NCI-H774 (cell line): Measurements from ENCODE around the gene JAM2.
"Not testable (repeated sequence)": the region's sequence is repeated elsewhere in the genome, so short reads cannot be mapped to it uniquely, and the experiment has no call there.

Experiments used
- DNase-seq: peaks from one replicate; lab custom pipeline; 2025; lab: John Stamatoyannopoulos, UW

Gene JAM2

DNA sequence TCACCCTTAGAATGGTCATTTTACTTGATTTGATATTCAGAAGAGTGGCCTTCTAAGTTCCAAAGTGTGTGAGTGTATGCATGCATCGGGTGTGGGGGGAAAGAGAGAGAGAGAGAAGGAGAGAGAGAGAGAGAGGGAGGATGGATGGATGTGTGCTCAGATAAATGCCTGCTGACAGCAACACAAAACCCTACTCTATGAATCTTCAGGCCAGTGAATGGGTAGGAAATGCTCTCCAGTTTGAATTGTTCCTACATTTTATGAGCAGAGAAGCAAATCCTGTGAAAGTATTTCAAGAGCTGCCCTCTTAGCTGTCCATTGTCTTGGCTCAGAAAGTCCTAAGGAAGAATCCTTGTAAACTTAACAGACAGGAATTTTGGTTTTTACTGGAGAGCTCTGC, 7.4 kb downstream of the JAM2 start:
- DNase-seq: no peak

DNA sequence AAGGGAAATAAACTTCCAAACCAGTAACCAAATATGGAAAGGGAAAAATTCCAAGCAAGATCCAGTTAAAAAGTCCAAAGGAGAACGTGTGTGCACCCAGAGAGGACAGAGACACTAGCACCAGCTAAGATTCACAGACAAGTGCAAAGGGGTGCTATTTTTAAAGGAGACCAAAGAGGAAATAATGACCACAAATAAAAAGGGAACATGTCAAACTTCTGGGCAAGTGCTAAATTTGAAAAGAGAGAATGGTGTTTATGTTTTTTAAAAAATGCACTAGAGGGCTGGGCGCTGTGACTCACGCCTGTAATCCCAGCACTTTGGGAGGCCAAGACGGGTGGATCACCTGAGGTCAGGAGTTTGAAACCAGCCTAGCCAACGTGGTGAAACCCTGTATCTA, 8.6 kb downstream of the JAM2 start:
- DNase-seq: no peak

- DNase-seq: no peak
These were observed 10.1 kb downstream of the JAM2 start for GRCh38 chr21:25649146-25649545.

- no peak for DNase-seq
These were observed 17.4 kb downstream of the JAM2 start for GRCh38 chr21:25656412-25656811.

GRCh38 chr21:25657140-25657539, 18.1 kb downstream of the JAM2 start:
- DNase-seq: no peak

DNA sequence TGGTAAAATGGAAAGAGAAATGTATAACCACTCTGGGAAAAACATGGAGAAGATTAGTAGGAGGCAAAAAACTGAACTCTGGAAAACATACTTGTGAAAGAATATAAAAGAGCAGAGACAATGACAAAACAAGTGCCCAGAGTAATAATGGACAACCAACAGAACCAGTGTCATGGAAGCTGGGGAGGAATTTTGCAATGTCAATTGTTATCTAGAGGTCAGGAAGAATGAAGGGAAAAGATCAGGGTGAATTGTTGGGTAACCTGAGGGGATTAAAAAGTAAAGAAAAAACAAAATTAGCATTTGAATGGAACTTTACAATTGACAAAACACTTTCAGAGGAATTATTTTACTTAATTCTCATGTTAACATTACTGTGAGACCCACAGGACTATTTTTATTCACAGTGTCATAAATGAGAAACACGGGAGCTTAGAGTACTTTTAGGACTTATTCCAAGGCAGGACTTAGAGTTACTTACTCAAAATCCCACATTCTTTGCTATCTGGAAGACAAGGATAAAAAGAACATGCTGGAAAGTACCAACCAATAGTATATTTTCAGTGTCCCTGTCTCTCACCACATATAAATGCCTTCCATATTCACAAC, 19.5 kb downstream of the JAM2 start:
- no peak for DNase-seq

DNA sequence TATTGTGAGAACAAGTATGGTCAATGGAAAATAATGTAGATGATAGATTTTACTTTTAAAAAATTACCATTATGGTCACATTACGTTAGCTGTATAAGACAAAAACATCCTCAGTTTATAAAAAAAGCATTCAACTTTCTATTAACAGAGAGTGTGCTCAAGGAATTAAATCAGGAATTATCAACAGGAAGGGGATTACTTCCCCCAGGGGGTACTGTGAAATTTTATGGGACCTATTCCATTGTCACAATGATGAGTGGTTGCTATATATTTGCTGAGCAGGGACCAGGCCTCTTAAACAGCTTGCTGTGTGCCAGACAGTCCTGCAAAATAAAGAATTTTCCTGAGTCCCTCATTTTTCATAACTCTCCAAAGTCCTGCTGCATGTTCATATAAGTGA, 21.2 kb downstream of the JAM2 start:
- no peak for DNase-seq

- no peak for DNase-seq
These were observed 25.5 kb downstream of the JAM2 start for GRCh38 chr21:25664491-25664931.

DNA sequence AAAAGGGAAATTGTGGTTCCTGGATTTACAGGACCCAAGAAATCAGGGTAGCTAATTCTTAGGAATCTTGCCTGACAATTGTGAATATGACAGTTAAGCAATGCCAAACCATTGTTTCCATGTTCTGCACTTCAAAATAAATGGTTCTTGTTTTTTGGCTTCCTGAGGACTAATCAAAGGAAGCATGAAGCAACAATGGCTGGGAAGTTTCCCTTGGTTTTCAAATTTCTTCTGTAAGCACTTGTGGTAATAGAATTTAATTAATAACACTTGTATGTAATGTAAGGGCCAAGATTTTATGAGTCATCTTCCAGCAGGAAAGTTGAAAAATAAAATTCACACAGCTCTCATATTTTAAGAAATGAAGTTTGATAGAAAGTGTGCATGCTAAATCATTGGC, 31.7 kb downstream of the JAM2 start:
- no peak for DNase-seq

DNA sequence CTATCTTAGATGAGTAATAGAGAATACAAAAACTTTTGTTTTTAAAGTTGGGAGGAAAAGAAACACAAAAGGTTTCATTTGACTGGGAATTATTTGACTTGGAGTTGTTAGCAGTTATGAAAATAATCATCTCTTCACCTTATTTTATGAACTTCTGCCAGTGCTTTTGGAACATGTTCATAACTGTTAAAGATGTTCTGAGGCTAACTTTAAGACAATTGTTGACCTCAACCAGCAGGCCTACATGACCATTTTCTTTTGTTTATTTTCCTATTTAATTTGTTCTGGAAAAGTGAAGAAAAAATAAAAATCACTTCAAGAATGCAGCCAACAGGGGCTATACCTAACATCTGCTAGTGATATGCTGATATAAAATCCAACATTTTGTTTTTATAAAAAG, 37.4 kb downstream of the JAM2 start:
- no peak for DNase-seq

- no peak for DNase-seq
These were observed 43.3 kb downstream of the JAM2 start for GRCh38 chr21:25682382-25682781.

DNA sequence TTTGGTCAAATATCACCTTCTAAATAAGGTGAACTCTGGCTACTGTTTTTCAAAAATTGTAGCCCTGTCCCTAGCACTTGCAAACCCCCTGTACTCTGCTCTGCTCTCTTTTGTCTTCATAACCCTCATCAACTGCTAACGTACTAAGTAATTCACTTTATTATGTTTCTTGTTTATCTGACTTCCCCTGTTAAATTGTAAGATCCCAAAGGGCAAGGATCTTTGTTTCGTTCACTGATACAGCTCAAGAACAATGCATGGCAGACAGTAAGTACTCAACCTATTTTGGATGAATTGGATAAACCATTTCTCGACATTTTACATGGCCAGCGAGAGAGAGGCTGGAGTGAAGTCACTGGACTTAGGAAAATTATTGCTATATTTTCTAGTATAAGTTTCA, 48.7 kb downstream of the JAM2 start:
- DNase-seq: no peak

GRCh38 chr21:25688275-25689155, 49.5 kb downstream of the JAM2 start:
- no peak for DNase-seq

GRCh38 chr21:25689226-25689625, 50.2 kb downstream of the JAM2 start:
- no peak for DNase-seq

- no peak for DNase-seq
These were observed 52.9 kb downstream of the JAM2 start for GRCh38 chr21:25691976-25692375.

DNA sequence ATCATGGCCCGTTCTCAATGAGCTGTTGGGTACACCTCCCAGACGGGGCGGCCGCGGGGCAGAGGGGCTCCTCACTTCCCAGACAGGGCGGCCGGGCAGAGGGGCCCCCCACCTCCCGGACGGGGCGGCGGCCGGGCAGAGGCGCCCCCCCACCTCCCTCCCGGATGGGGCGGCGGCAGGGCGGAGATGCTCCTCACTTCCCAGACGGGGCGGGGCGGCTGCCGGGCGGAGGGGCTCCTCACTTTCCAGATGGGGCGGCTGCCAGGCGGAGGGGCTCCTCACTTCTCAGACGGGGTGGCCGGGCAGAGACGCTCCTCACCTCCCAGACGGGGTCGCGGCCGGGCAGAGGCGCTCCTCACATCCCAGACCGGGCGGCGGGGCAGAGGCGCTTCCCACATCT, 56.4 kb downstream of the JAM2 start:
- not testable (repeated sequence) for DNase-seq

- no peak for DNase-seq
These were observed 61.7 kb downstream of the JAM2 start for GRCh38 chr21:25700741-25701140.

DNA sequence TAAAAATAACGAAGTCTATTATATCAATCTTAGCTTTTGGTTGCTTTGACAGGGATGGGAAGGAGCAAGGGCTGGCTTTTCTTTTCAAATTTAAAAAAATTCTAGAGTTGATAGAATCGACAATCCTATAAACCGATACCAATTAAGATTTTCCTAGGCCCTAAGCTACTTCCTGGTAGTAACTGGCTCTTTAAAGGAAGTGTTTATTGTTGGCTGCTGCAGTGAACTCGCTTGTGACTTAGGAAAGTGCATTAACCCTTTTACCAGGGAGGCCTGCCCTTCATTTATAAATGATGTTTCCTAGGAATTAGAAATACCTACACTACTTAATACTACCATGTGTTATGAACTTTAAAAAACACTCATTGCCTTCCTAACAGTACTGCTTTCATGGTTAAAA, 62.5 kb downstream of the JAM2 start:
- DNase-seq: no peak

DNA sequence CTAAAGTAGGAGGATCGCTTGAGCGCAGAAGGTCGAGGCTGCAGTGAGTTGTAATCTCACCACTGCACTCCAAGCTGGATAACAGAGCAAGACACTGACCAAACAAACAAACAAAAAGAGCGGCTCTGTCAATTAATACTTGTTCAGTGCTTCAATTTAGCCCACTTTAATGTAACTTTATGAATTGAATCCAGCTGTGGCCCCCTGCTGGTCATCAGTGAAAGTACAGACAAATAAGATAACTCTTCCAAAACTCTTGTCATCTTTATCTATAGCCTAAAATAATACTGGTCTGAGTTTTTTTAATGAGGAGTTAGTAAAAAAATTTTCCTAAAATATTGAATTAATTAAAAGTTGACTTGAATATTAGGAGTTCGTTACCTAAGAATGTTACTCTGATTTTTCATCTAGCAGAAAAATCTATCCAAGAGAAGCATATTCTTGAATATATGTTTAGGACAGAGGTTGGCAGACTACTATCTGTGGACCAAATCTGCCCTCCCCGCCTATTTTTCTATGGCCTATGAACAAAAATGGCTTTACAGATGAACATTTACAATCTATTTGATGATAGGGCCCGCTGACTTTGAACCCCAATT, 69.5 kb downstream of the JAM2 start:
- peak; percentile 0 for DNase-seq

- no peak for DNase-seq
These were observed 70.7 kb downstream of the JAM2 start for GRCh38 chr21:25709684-25710265.

- DNase-seq: no peak
These were observed 71.5 kb downstream of the JAM2 start for GRCh38 chr21:25710550-25710949.

DNA sequence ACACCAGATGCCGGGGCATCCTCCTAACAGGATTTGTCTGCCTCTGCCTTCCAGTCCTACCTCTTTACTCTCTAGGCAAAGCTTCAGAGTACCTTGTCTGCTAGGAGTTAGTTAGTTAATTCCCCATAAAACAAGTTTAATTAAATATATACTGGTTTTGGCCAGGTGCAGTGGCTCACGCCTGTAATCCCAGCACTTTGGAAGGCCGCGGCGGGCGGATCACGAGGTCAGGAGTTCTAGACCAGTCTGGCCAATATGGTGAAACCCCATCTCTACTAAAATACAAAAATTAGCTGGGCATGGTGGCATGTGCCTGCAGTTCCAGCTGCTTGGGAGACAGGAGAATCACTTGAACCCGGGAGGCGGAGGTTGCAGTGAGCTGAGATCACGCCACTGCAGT, 75.0 kb downstream of the JAM2 start:
- not testable (repeated sequence) for DNase-seq
